CD14-positive monocyte (primary cell): ENCODE data around the gene PAK1IP1. TPM values are rescaled to one million over a fixed set of nuclear protein-coding genes. Genes with fewer than 3 reads are reported as not detected.

ENCODE experiments used
- DNase-seq, 3 donors: peaks; one replicate each; pipeline ENCODE4 v3.0.0-alpha.2; 2011 to 2022
- H2AFZ ChIP-seq: 2 replicates; pipeline ENCODE4 v1.6.0; 2012; ENCODE audit warnings: mild to moderate bottlenecking, low read depth, low read length, inconsistent platforms; ENCODE audit not compliant: insufficient read depth, poor library complexity, severe bottlenecking
- H3K27ac ChIP-seq, 2 donors: 1 replicate in 1 of 2; 2 replicates in 1 of 2; pipeline ENCODE4 v1.5.1; 2012 to 2013; ENCODE audit warnings: low read length in 2 of 2, control low read depth in 1 of 2, inconsistent platforms in 1 of 2, low read depth in 1 of 2, mild to moderate bottlenecking in 1 of 2
- H3K27me3 ChIP-seq, 2 donors: one replicate each; pipeline versions ENCODE4 v1.6.0 to v1.6.1; 2011 to 2013; ENCODE audit warnings: low read length in 2 of 2; ENCODE audit not compliant: control insufficient read depth in 2 of 2, insufficient read depth in 2 of 2
- H3K36me3 ChIP-seq, 2 donors: replicated peaks in 1 of 2; 1 replicate in 1 of 2; 2 replicates in 1 of 2; pipeline versions ENCODE4 v1.5.1 to v1.6.1; 2012 to 2013; ENCODE audit warnings: low read length in 2 of 2, control low read depth in 1 of 2, inconsistent platforms in 1 of 2, mild to moderate bottlenecking in 1 of 2; ENCODE audit not compliant: insufficient read depth in 2 of 2, control insufficient read depth in 1 of 2
- H3K4me1 ChIP-seq, 2 donors: 1 replicate in 1 of 2; 2 replicates in 1 of 2; pipeline versions ENCODE4 v1.5.1 to v1.6.1; 2012 to 2013; ENCODE audit warnings: low read length in 2 of 2, control low read depth in 1 of 2, inconsistent platforms in 1 of 2, mild to moderate bottlenecking in 1 of 2, moderate library complexity in 1 of 2; ENCODE audit not compliant: insufficient read depth in 2 of 2, control insufficient read depth in 1 of 2
- H3K4me2 ChIP-seq: replicated peaks from 2 replicates; pipeline ENCODE3; 2012; ENCODE audit warnings: low read length, moderate library complexity, mild to moderate bottlenecking; ENCODE audit not compliant: poor library complexity, severe bottlenecking; ENCODE audit errors: extremely low read depth
- H3K4me3 ChIP-seq, 3 experiments: fragments of 200-600 bp in 1 of 3; sonication (generic) in 1 of 3; replicated peaks in 1 of 3; 1 replicate in 2 of 3; 2 replicates in 1 of 3; pipeline ENCODE4 v1.5.1; 2011 to 2013; ENCODE audit warnings: low read length in 3 of 3, mild to moderate bottlenecking in 3 of 3, control low read depth in 2 of 3, low read depth in 2 of 3, inconsistent platforms in 1 of 3, moderate library complexity in 1 of 3
- H3K79me2 ChIP-seq: 2 replicates; pipeline ENCODE4 v1.6.0; 2012; ENCODE audit warnings: mild to moderate bottlenecking, control low read depth, inconsistent platforms, low read length, moderate library complexity; ENCODE audit not compliant: insufficient read depth
- H3K9ac ChIP-seq: 2 replicates; pipeline ENCODE4 v1.6.0; 2017; ENCODE audit warnings: low read length, mild to moderate bottlenecking; ENCODE audit not compliant: insufficient read depth, poor library complexity, severe bottlenecking
- H3K9me3 ChIP-seq, 2 donors: replicated peaks in 1 of 2; 1 replicate in 1 of 2; 2 replicates in 1 of 2; pipeline versions ENCODE4 v1.5.1 to v1.6.1; 2012 to 2013; ENCODE audit warnings: low read length in 2 of 2, control low read depth in 1 of 2; ENCODE audit not compliant: control insufficient read depth in 1 of 2, insufficient read depth in 1 of 2
- H4K20me1 ChIP-seq: 2 replicates; pipeline ENCODE4 v1.6.0; 2012; ENCODE audit warnings: mild to moderate bottlenecking, low read length, control low read depth, moderate library complexity; ENCODE audit not compliant: insufficient read depth
- H3K27ac Mint-ChIP-seq, 7 donors: one replicate each; pipeline ENCODE4 v1.8.0; 2020; ENCODE audit warnings: mild to moderate bottlenecking in 7 of 7, mixed read lengths in 7 of 7, moderate library complexity in 6 of 7, inconsistent platforms in 2 of 7
- H3K27me3 Mint-ChIP-seq, 3 donors: one replicate each; pipeline ENCODE4 v1.8.0; 2021 to 2022; ENCODE audit warnings: low read depth in 3 of 3, mild to moderate bottlenecking in 3 of 3, mixed read lengths in 3 of 3, moderate library complexity in 3 of 3, inconsistent platforms in 1 of 3
- H3K36me3 Mint-ChIP-seq, 2 donors: one replicate each; pipeline ENCODE4 v1.8.0; 2020; ENCODE audit warnings: mixed read lengths in 2 of 2, inconsistent platforms in 1 of 2, mild to moderate bottlenecking in 1 of 2
- H3K4me1 Mint-ChIP-seq: one replicate; pipeline ENCODE4 v1.8.0; 2020; ENCODE audit warnings: mild to moderate bottlenecking, mixed read lengths
- H3K4me3 Mint-ChIP-seq, 2 donors: one replicate each; pipeline ENCODE4 v1.8.0; 2020; ENCODE audit warnings: mild to moderate bottlenecking in 2 of 2, mixed read lengths in 2 of 2, moderate library complexity in 1 of 2
- H3K9me3 Mint-ChIP-seq, 7 donors: one replicate each; pipeline ENCODE4 v1.8.0; 2020 to 2022; ENCODE audit warnings: mixed read lengths in 7 of 7, mild to moderate bottlenecking in 6 of 7, moderate library complexity in 6 of 7, inconsistent platforms in 2 of 7
- CTCF ChIP-seq: fragments of 200-600 bp; IDR thresholded peaks from one replicate; pipeline ENCODE4 v1.8.0; 2022; ENCODE audit warnings: antibody characterized with exemption, mild to moderate bottlenecking
- WGBS: methylation state at CpG from one replicate; pipeline ENCODE4 v1.1.5; 2013; ENCODE audit warnings: missing lambda C conversion rate; ENCODE audit not compliant: insufficient coverage; 5-methylcytosine and 5-hydroxymethylcytosine counted together
- intact Hi-C, 2 donors: fragments of 100-400 bp; cut with micrococcal nuclease; formaldehyde crosslinking; loops; one replicate each; pipeline versions ENCODE4 v1.15.0 to v1.15.1; 2023
- polyA plus RNA-seq, 3 donors: library from polyadenylated mRNA; depleted of rRNA in 1 of 3; unstranded in 2 of 3; stranded (reverse) in 1 of 3; fragments of 300-500 nt in 2 of 3; fragments of >200 nt in 1 of 3; fragmentation: Illumina TruSeq in 2 of 3; gene quantifications; 1 replicate in 2 of 3; 2 replicates in 1 of 3; pipeline ENCODE4 v1.2.3, GENCODE V29; 2012 to 2021

Gene PAK1IP1
- polyA plus RNA-seq, 3 donors = 6.2 to 13.3 (median 11.7) TPM

GRCh38 chr6:10668126-10668917 lies 26.4 kb upstream of the PAK1IP1 start:
- H4K20me1 ChIP-seq = no peaks in the 10 kb centered on the region

GRCh38 chr6:10676403-10676802 lies 18.4 kb upstream of the PAK1IP1 start:
- Mint-ChIP-seq H3K4me3 (no peak overlapping the region), H3K9me3 (peaks cover 0 to 2% (median 0%) of the 10 kb centered on the region in 7 donors), H3K27ac (no peak overlapping the region), H3K4me1 (no peaks in the 10 kb centered on the region), H3K36me3 (no peaks in the 10 kb centered on the region), H3K27me3 (peaks cover 0 to 1% (median 0%) of the 10 kb centered on the region in 3 donors)
- Histone ChIP-seq H3K79me2 (no peaks in the 10 kb centered on the region), H3K27me3 (no peaks in the 10 kb centered on the region), H2AFZ (no peak overlapping the region), H3K4me1 (no peaks in the 10 kb centered on the region), H3K27ac (no peak overlapping the region), H3K9me3 (no peaks in the 10 kb centered on the region), H3K9ac (no peak overlapping the region), H4K20me1 (no peaks in the 10 kb centered on the region), H3K4me2 (no peak overlapping the region), H3K4me3 (no peak overlapping the region), H3K36me3 (no peaks in the 10 kb centered on the region)
- intact Hi-C loops = no loop called here
- no peak for DNase-seq
- 99% methylated on average over 7 of the region's 7 CpGs for WGBS
- TF ChIP-seq CTCF = no peak

More at GRCh38 chr6:10668126-10668917, 26.4 kb upstream of the PAK1IP1 start:
- H3K27me3 Mint-ChIP-seq = peaks cover 0 to 5% (median 2%) of the 10 kb centered on the region in 3 donors
- no peak overlapping the region for H3K9ac ChIP-seq
- intact Hi-C loops = no loop called here
- no peak for DNase-seq
- H3K4me1 Mint-ChIP-seq = peaks cover 4% of the 10 kb centered on the region
- TF ChIP-seq CTCF = no peak
- H3K36me3 Mint-ChIP-seq = no peaks in the 10 kb centered on the region
- no peak overlapping the region for H3K4me2 ChIP-seq
- 77% methylated on average over 4 of the region's 6 CpGs for WGBS
- no peak overlapping the region for H3K4me3 Mint-ChIP-seq
- peaks cover 0 to under 1% (median 0%) of the 10 kb centered on the region in 7 donors for H3K9me3 Mint-ChIP-seq
- no peak overlapping the region for H3K27ac Mint-ChIP-seq
- H2AFZ ChIP-seq = no peak overlapping the region
- H3K4me1 ChIP-seq = no peaks in the 10 kb centered on the region
- no peaks in the 10 kb centered on the region for H3K9me3 ChIP-seq
- no peaks in the 10 kb centered on the region for H3K79me2 ChIP-seq
- H3K4me3 ChIP-seq = no peak overlapping the region
- no peaks in the 10 kb centered on the region for H3K36me3 ChIP-seq
- no peaks in the 10 kb centered on the region for H3K27me3 ChIP-seq
- H3K27ac ChIP-seq = no peak overlapping the region
